Measurements from ENCODE around the gene MSI2.

Gene MSI2

DNA sequence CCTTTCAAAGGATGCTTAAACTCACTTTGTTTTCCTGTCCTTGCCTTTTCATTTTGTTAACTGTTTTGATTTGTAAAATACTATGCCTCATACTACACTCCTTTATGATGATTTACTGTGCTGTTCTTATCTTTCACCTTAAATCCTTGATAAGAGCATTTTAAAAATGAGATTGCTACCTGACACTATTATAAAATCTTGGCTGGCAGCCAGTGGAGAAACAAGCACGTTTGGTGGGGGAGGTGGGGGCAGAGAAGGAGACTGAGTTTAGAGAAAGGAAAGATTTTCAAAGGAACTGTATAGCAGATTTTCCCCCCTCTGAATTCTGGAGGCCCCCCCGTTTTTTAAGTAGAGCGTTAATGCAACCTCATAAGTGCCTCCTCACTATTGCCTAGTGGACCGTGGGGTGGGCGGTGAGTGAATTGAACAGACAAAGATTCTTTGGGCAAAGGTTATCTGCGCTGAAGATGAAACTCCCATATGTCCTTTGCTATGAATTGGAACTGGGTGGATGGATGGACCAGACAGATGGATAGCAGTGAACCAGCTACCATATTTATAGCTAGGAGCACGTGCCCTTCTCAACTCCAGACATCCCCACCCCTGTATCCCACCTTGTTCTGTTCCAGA, 288.6 kb downstream of the MSI2 start:
- H3K4me3 ChIP-seq (ENCODE audit: low read depth, low read length): no peak overlapping the region

DNA sequence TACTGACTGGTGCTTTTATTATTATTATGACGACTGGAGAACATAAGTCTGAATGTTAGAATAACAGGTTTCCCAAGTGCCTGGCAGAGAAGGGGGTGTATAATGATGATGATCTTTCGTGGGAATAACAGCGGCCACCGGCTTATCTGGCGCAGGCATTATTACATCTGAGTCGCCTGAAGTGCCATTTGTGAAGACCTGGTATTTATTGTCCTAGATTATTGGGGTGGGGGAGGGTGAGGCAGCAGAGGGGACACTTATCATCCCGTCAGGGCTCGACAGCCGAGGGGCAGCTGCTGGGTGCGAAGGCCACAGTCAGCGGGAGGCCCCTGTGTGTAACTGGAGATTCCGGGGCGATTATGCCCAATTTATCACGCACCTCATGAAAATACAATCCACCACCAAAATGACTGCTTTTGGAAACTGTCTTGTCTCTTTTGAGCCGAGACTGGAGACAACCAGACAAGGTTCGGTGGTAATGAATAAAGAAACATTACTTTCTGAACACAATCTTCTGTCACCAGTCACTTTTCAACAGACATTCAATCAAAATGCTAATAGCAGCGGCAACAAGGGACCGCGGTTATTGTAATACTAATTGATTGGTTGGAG, 289.5 kb downstream of the MSI2 start:
- H3K4me3 ChIP-seq (ENCODE audit: low read depth, low read length): no peak overlapping the region

DNA sequence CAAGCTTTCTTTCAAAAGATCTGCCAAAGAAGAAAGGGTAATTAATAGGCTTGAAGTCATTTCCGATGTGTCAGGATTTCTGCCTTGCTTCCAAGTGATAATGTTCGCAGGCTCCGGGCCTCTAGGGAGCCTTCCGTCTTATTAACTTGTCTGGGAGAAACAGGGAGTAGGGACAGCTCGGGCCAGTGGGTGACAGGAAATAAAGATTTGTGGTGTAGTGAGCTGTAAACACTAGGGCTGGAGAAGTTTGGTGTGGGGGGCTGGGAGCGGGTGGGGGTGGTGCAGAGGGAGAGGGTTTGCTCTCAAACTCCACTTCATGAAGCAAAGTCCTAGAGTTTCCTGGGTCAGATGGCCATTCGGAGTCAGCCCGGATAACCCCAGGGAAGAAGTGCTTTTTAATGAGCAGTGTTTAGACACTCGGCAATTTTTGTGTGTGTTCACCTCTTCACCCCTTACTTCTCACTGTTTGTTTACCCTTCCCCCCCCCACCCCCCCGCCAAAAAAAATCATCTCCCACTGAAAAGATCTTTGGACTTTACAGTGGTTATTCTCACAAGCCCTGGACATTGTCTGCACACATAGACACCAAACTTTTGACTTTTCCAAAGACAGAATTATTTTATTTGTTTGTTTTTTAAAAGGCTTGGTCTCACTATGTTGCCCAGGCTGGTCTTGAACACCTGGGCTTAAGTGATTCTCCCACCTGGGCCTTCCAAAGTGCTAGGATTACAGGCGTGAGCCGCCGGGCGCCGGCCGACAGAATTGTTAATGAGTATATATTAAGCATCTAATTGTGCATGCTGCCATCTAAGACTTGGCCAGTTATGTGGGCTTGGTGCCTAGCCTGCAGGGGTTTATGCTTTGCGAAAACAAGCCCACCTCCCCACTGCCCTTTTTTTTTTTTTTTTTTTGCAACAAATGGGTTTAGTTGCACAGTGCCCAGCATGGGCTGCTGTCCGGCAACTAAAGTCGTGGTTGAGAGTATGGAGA, 292.4 kb downstream of the MSI2 start:
- H3K4me3 ChIP-seq (ENCODE audit: low read depth, low read length): no peak overlapping the region

DNA sequence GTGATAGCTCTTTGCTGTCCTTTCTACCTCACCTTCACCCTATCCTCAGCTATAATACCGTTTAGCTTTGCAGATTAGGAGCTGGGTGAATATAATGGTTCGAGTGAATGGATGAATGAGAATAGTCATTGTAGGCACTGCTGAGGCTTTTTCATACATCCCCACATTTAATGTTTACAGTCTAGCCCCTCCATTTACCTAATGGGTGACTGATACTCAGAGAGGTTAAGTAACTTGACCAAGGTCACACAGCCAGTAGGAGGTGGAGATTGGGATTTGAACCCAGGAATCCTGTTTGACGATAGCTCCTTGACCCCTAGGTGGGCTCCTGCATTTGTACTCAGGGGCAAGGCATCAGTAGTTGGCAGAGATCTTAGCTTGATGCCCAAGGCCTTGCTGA, 293.1 kb downstream of the MSI2 start:
- no peak overlapping the region for H3K4me3 ChIP-seq (ENCODE audit: low read depth, low read length)

DNA sequence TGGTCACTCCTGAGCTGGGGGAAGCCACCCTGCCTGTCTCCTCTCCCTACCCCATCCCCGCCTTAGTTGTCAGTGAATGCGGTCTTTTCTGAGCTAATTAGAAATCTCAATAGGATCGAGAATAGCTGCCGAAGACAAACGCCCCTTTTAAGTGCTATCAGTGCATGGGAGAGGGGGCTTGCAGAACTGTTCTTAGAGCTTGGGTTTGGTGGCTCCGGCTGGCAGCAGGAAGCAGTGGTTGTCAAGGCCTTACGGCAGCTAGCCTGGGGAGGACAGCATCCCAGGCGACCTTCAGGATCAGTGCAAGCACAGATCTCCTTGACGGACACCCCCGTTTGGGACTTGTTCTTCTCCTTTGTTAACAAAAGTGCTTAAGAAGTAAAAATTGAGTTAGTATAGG, 293.7 kb downstream of the MSI2 start:
- H3K4me3 ChIP-seq (ENCODE audit: low read depth, low read length): no peak overlapping the region

DNA sequence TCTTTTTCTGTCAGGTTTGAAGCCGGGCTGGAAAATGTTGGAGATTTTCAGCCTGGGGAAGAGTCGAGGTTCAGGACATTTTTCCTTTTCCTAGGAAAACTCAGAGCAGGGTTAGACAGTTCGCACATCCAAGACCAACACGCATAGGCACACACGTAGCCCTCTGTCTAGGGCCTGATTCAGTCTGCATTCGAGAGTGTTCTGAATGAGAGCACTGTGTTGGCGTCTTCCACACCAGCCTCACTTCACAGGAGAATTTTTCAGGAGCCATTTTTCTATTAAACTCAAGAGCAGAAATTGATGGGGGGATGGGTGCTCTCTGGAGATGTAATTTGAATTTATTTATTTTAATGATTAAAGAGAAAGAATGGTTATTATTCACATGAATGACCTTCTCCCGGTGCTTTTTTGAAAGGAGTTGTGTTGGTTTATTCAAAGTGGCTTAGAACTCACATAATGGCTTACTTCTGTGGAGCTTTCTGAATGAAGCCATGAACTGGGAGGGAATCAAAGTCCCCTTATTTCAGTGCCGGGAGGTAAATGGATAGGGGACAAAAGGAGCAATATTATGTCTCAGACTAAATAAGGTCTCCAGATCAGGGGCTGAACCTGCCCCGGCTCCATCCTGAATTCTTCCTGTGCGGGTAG, 294.5 kb downstream of the MSI2 start:
- no peak overlapping the region for H3K4me3 ChIP-seq (ENCODE audit: low read depth, low read length)

DNA sequence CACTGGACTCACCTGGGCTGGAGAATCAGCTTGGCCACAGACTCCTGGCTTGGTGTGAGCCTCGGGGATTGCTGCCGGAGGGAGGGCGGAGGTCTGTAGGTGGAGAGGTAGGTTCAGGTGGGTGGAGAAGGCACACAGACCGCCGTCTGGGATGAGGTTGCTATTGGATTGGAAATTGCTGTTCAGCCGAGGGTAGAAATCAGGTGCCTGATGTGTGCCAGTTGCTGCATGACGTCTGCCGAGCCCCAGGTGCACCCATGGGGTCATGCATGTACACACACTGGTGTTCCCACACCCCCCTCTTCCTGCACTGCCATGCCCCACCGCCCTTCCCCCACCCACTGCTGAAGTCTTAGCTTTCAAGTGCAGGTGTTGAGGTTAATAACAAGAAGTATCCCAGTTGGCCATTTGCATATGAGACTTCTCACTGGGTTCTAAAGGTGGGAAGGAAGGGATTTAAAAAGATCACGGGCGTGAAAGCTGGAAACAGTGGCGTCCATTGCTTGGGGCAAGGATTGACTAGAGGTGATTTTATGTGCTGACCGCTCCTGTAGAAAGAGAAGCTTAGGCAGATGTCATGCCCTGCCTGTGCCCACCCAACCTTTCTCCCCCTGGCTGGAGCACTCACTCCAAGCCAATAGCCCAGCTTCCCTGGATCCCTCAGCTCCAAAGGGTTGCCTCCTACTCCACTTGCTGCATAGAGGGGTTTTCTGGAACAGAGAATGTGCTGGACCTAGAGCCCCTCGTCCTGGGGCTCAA, 295.2 kb downstream of the MSI2 start:
- H3K4me3 ChIP-seq (ENCODE audit: low read depth, low read length): no peak overlapping the region

DNA sequence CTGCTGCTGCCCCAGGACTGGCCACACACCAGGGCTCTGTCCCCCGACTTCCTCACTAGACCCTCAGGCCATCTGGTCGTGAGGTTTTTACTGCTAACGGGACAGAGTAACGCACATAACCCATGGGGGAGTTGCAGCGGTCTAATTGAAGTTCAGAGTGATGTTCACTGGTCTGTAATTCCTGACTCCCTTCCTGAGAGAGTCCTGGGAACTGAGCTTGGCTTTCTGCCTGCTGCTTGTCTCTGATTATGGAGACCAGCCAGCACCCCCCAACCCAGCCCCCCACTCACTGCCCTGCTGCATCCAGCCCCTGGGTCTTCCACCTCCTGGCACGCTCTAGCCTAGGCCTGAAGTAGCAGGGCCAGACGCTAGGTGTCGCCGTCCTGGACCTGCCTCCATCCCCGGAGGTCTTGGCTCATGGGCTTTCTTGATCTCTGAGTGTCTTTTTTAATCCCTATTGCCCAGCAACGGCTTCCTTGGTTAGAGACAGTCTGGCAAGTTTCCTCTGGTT, 295.8 kb downstream of the MSI2 start:
- H3K4me3 ChIP-seq (ENCODE audit: low read depth, low read length): no peak overlapping the region

DNA sequence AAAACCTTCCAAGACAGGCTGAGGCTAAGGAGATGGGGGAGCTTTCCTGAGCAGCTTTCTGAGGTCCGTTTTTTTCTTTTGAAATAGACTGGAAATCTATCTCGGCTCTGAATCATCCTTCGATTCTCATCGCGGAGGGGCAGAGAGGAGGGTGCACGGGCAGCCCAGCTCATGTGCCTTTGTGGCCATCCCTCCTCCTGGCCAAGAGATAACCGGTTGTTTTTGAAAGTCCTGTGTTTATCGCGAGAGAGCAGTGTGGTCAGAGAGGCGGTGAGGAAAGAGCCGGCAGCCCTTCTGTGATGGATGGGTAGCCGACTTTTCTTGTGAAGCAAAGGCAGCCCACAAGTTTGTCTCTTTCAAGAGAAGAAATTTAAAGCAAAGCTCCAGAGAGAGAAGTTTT, 297.2 kb downstream of the MSI2 start:
- H3K4me3 ChIP-seq (ENCODE audit: low read depth, low read length): no peak overlapping the region

DNA sequence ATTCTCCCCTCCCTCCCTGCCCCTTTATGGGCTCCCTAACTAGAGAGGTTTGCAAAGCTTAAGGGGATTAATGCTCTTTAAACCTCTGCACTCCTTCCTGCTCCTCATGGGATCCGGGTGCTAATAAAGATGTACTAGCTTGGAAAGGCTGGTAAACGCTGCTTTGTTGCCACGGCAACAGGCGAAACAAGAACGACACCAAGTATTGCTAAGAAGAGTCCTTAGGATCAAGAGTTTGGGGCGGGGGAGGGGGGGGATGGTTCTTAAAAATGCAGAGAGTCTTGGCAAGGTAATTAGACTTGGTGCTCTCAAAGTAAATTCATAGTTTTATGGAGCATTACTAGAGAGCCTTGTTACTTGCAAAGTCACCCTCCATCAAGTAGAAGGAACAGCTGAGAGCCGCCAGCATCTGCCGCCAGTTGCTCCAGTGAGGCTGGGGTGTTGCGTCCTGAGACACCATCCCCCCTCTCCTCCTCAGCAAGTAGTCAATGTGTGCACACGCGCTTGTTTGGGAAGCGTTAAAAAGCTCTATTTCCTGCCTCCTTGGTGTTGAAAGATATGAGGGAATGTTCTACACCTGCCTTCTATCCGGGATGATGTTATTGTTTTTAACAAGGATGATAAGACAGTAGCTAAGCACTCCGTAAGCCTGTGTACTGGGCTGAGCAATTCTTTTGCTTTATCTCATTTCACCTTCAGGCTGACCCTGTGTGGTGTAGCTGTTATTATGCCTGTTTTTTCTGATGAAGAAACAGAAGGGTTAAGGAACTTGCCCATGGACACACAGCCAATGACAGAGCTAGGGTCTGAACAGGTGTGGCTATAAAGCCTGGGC, 297.9 kb downstream of the MSI2 start:
- H3K4me3 ChIP-seq (ENCODE audit: low read depth, low read length): no peak overlapping the region

DNA sequence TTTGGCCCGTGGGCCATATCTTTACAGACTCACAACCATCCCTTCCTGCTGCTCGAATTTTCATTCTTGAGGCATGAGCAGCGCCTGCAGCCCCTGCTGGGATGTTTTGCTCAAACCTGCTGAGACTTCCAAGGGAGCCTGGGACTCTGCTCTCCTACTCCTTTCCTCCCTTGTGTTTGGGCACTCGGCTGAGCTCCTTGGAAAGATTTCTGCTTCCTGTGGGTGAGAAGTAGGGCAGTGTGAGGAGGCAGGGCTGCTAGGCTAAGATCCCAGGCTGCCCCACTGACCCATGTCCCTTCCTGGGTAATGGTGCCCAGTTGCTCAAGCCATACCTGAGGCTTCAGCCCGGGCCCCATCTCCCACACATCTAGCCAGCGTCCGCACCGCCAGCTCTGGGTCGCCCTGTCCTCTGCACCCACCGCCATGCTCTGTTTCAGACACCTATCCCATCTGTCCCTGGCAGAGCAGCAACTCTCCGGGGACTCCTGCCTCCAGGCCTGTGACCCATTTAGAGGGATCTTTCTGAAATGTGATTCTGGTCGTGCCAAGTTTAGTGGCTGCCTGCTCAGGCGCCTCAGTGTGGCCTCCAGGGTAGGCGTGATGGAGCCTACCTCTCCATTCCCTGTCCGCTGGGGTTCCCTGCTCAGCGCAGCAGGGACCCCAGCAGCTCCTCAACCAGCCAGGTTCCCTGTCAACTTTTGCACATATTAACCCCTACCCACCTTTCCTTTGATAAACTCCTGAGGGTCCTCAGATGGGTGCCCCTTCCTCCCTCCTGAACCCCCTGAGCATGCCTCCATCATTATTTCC, 298.7 kb downstream of the MSI2 start:
- no peak overlapping the region for H3K4me3 ChIP-seq (ENCODE audit: low read depth, low read length)

DNA sequence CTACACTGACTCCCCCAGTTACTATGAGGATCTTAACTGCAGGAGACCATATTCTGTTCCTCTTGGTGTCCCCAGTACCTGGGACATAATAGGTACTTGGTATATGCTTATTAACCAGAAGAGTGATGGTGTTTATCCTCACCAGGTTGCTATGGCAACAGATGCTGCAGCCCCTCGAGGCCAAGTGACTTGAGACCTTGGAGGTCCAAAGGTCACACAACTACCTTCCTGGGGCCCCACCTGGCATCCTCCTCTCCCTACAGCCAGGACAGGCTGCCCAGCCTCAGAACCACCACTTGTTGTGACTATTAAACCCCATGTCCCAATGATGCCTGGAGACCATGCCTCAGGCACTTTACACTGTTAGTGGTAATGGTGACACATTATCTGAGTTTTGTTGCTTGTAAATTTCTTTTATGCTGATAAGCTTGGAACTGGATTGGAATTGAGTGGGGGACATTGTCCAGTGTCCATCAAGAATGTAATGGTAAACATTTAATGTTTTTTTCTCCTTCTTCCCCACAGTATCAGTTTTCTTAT, 299.4 kb downstream of the MSI2 start:
- no peak overlapping the region for H3K4me3 ChIP-seq (ENCODE audit: low read depth, low read length)

DNA sequence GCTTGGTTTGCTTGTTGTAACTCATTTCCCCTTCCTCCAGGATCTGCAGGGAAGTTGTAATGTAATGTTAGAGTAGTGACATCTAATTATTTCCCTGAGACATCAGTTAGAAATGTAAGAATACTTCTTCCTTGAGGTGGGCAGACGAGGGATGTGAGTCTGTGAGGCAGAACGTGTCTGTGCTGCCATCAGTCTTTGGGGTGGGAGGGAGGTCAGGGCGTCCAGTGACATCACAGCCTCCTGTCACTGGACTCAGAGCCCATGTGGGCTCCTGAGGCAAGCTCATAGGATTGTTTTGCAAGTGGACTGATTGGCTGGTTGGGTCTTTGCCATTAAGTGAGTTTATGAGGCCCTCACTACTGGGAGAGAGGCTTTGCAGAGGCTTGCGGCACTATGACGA, 300.0 kb downstream of the MSI2 start:
- H3K4me3 ChIP-seq (ENCODE audit: low read depth, low read length): no peak overlapping the region

DNA sequence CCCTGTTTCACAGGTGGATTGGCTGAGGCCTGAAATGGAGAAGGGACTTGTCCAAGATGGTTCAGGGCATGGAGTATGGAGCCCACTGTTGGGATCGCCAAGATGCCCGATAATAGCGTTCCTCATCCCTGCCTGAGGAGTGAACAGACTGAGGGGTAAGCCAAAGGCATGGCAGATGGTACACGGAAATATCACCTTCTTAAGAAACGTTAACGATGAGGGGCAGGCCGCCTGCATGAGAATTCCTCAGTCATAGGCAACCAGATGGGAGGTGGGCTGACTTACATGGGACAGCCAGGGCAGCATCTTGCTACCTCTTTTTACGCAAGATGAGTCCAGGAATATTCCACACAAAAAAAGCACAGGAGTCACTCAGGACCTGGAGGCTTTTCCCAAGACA, 300.7 kb downstream of the MSI2 start:
- H3K4me3 ChIP-seq (ENCODE audit: low read depth, low read length): no peak overlapping the region

DNA sequence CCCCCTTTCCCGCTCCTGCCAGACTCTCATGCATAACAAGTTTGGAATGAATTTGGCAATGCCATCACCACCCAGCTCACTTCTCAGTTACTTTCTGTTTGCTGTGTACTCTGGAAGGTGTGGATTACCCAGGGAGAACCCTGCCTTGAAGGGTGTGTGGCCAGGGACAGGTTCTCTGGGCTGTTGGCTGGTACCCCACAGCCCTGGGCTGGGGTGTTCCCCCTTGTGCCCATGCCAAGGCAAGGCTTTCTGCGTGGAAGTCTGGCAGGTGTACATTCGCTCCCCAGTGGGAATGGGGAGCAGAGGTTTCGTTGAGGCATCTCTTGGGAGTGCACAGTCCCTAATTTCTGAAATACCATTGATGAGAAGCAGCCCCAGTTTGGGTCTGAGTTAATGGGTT, 301.1 kb downstream of the MSI2 start:
- H3K4me3 ChIP-seq (ENCODE audit: low read depth, low read length): no peak overlapping the region

DNA sequence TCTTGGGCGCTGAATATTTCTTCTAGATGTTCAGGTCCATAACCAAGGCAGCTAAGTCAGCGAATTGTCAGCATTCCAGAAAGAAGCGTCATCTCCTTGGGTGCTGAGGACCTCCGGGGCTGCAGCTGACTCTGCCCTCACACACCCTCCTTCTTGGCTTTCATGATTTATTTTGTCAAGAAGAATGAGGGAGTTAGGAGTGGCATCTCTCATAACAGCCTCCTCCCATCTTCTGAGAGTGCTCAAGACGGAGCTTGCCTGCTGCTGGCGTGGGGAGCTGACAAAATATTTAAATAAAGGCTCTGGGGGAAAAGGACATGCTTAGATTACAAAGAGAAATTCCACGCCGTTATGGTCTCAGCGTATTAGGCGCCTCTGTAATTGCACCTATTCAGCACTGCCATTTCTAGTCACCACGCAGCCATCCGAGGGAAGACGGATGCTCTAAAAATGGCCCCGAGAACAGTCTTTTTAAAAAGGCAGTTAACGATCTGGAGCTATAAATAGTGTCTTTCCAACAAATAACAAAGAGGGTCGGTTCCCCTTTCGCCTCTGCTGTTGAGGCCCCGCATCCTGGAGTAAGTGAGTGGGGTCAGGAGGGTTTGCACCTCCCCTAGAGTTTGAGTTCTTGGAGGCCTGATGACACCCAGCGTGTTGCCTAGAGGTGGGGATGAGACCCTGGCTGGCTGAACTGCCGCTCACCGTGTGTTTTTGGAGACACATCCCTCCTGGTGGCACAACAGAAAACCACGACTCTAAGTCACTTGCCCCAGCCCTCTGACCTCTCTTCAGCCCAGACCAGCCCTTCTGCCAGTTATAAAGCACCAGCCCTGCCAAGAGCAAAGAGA, 301.7 kb downstream of the MSI2 start:
- H3K4me3 ChIP-seq (ENCODE audit: low read depth, low read length): no peak overlapping the region

DNA sequence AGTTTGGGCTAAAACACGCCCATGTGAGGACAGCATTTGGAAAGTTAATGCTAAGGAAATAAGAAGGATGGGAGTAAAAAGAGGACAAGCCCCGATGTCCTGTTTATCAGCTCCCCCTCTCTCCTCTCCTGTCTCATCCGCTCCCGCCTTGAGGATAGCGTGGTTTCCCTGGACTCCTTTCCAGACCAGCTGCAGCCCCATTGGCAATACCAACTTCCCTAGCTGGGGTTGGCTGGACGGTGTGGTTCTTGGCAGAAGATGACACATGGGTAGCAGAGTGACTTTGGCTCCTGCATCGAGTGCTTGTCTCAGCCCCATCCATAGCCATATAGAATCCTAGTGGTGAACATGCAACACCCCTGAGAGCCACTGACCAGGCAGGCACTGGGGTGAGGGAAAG, 302.9 kb downstream of the MSI2 start:
- no peak overlapping the region for H3K4me3 ChIP-seq (ENCODE audit: low read depth, low read length)
